ENCODE measurements around the gene VPS9D1. TPM values are rescaled to one million over a fixed set of nuclear protein-coding genes. Genes with fewer than 3 reads are reported as not detected.

VPS9D1 gene
- polyA plus RNA-seq, 1 donor from 2014 or later = 29.9 TPM

GRCh38 chr16:89670496-89671431 is 49.9 kb downstream of the VPS9D1 start:
- Histone ChIP-seq H3K27me3 (ENCODE audit: insufficient read depth, low read depth, low read length) (no peaks in the 10 kb centered on the region), H3K4me3 (ENCODE audit: low read length) (no peak overlapping the region), H3K79me2 (replicated peaks; ENCODE audit: insufficient read depth, low read length) (no peaks in the 10 kb centered on the region), H3K9ac (ENCODE audit: low read length) (no peak overlapping the region), H3F3A (ENCODE audit: insufficient read depth, low read length, poor library complexity, severe bottlenecking) (no peaks in the 10 kb centered on the region), H4K20me1 (ENCODE audit: insufficient read depth) (no peaks in the 10 kb centered on the region), H3K4me2 (ENCODE audit: low read length) (no peak overlapping the region), H3K9me3 (ENCODE audit: low read length) (no peaks in the 10 kb centered on the region), H3K27ac (ENCODE audit: low read length) (no peak overlapping the region), H3K36me3 (ENCODE audit: insufficient read depth, low read length) (no peaks in the 10 kb centered on the region), H3K9me2 (ENCODE audit: insufficient read depth, low read length) (no peaks in the 10 kb centered on the region), H2AFZ (ENCODE audit: low read depth, low read length) (no peak overlapping the region)
- no peak for TF ChIP-seq RAD21 (conservative IDR thresholded peaks at IDR 0.05)
- no peak for TF ChIP-seq SMC3 (conservative IDR thresholded peaks at IDR 0.05; ENCODE audit: poor library complexity)
- no peak for TF ChIP-seq POLR2AphosphoS5 (IDR thresholded peaks at IDR 0.05)
- TF ChIP-seq EP300 (conservative IDR thresholded peaks at IDR 0.05; ENCODE audit: poor library complexity, severe bottlenecking) = no peak
- TF ChIP-seq TAF1 (IDR thresholded peaks at IDR 0.05; ENCODE audit: low read depth) = no peak
- TF ChIP-seq EZH2 (IDR thresholded peaks at IDR 0.05; ENCODE audit: borderline replicate concordance, insufficient read depth, low read length, poor library complexity, severe bottlenecking) = no peak
- no peak for TF ChIP-seq REST (IDR thresholded peaks at IDR 0.05; ENCODE audit: borderline replicate concordance)
- no peak for TF ChIP-seq CTCF (IDR thresholded peaks at IDR 0.05; ENCODE audit: poor library complexity, severe bottlenecking)
- TF ChIP-seq MXI1 (conservative IDR thresholded peaks at IDR 0.05; ENCODE audit: poor library complexity, severe bottlenecking) = no peak

GRCh38 chr16:89669755-89670154 is 50.9 kb downstream of the VPS9D1 start:
- Histone ChIP-seq H3K27me3 (ENCODE audit: insufficient read depth, low read depth, low read length) (no peaks in the 10 kb centered on the region), H3K9me3 (ENCODE audit: low read length) (no peaks in the 10 kb centered on the region), H3K36me3 (ENCODE audit: insufficient read depth, low read length) (no peaks in the 10 kb centered on the region), H4K20me1 (ENCODE audit: insufficient read depth) (no peaks in the 10 kb centered on the region), H2AFZ (ENCODE audit: low read depth, low read length) (no peak overlapping the region), H3K4me2 (ENCODE audit: low read length) (no peak overlapping the region), H3K79me2 (replicated peaks; ENCODE audit: insufficient read depth, low read length) (no peaks in the 10 kb centered on the region), H3K4me3 (ENCODE audit: low read length) (no peak overlapping the region), H3K9ac (ENCODE audit: low read length) (no peak overlapping the region), H3F3A (ENCODE audit: insufficient read depth, low read length, poor library complexity, severe bottlenecking) (no peaks in the 10 kb centered on the region), H3K27ac (ENCODE audit: low read length) (no peak overlapping the region), H3K9me2 (ENCODE audit: insufficient read depth, low read length) (no peaks in the 10 kb centered on the region)
- TF ChIP-seq EP300 (conservative IDR thresholded peaks at IDR 0.05; ENCODE audit: poor library complexity, severe bottlenecking) = no peak
- TF ChIP-seq POLR2AphosphoS5 (IDR thresholded peaks at IDR 0.05) = no peak
- no peak for TF ChIP-seq EZH2 (IDR thresholded peaks at IDR 0.05; ENCODE audit: borderline replicate concordance, insufficient read depth, low read length, poor library complexity, severe bottlenecking)
- no peak for TF ChIP-seq SMC3 (conservative IDR thresholded peaks at IDR 0.05; ENCODE audit: poor library complexity)
- TF ChIP-seq TAF1 (IDR thresholded peaks at IDR 0.05; ENCODE audit: low read depth) = no peak
- TF ChIP-seq RAD21 (conservative IDR thresholded peaks at IDR 0.05) = no peak
- TF ChIP-seq CTCF (IDR thresholded peaks at IDR 0.05; ENCODE audit: poor library complexity, severe bottlenecking) = no peak
- TF ChIP-seq REST (IDR thresholded peaks at IDR 0.05; ENCODE audit: borderline replicate concordance) = no peak
- no peak for TF ChIP-seq MXI1 (conservative IDR thresholded peaks at IDR 0.05; ENCODE audit: poor library complexity, severe bottlenecking)

Data from neural cell (in vitro differentiated cells).